NCI-H146 treated with DMSO at 0.1 percent for 48 hours (cell line): ENCODE data around the gene GPM6B.

Experiments used
- DNase-seq: peaks from one replicate; lab custom pipeline; 2025; ENCODE audit not compliant: unreplicated experiment; lab: John Stamatoyannopoulos, UW

The GPM6B gene

GRCh38 chrX:13770013-13770535, 46.8 kb downstream of the GPM6B start:
- DNase-seq: peak; percentile 69

GRCh38 chrX:13768939-13769338, 48.0 kb downstream of the GPM6B start:
- DNase-seq: no peak

GRCh38 chrX:13764765-13765164, 52.1 kb downstream of the GPM6B start:
- no peak for DNase-seq

- no peak for DNase-seq
These were observed 52.6 kb downstream of the GPM6B start for GRCh38 chrX:13764281-13764680.

- no peak for DNase-seq
These were observed 53.4 kb downstream of the GPM6B start for GRCh38 chrX:13763489-13763888.

GRCh38 chrX:13761606-13762414, 55.1 kb downstream of the GPM6B start:
- no peak for DNase-seq

- DNase-seq: no peak
These were observed 56.5 kb downstream of the GPM6B start for GRCh38 chrX:13760426-13760825.

GRCh38 chrX:13759152-13759718, 57.7 kb downstream of the GPM6B start:
- DNase-seq: no peak

GRCh38 chrX:13756381-13756780, 60.5 kb downstream of the GPM6B start:
- DNase-seq: no peak

- no peak for DNase-seq
These were observed 61.6 kb downstream of the GPM6B start for GRCh38 chrX:13755254-13755653.

GRCh38 chrX:13754765-13755164, 62.1 kb downstream of the GPM6B start:
- no peak for DNase-seq

- DNase-seq: no peak
These were observed 64.2 kb downstream of the GPM6B start for GRCh38 chrX:13752646-13753045.

GRCh38 chrX:13752141-13752540, 64.8 kb downstream of the GPM6B start:
- no peak for DNase-seq

GRCh38 chrX:13750812-13751211, 66.1 kb downstream of the GPM6B start:
- no peak for DNase-seq

GRCh38 chrX:13750204-13750603, 66.7 kb downstream of the GPM6B start:
- DNase-seq: peak; percentile 57

- DNase-seq: no peak
These were observed 68.4 kb downstream of the GPM6B start for GRCh38 chrX:13748486-13748885.

- DNase-seq: no peak
These were observed 69.1 kb downstream of the GPM6B start for GRCh38 chrX:13747836-13748235.

- DNase-seq: no peak
These were observed 74.3 kb downstream of the GPM6B start for GRCh38 chrX:13742397-13743176.

GRCh38 chrX:13741695-13742094, 75.2 kb downstream of the GPM6B start:
- DNase-seq: no peak

GRCh38 chrX:13734278-13735172, 82.4 kb downstream of the GPM6B start, which contains the start of the genes OFD1 and TRAPPC2:
TSS of gene OFD1 (plus strand) at chrX:13734748. CDS start at chrX:13735072, 324 bp downstream.
TSS of gene TRAPPC2 (minus strand) at chrX:13734620. CDS start at chrX:13719963, 14,657 bp downstream.
- DNase-seq: peak; percentile 84
